ENCODE data around the gene COMMD1. TPM values are rescaled to one million over a fixed set of nuclear protein-coding genes. Genes with fewer than 3 reads are reported as not detected.
"Not testable (repeated sequence)": the region's sequence is repeated elsewhere in the genome, so short reads cannot be mapped to it uniquely, and the experiment has no call there.

Gene COMMD1
- total RNA-seq, 6 donors from 2014 or later = 27.0 to 59.7 (median 35.6) TPM

DNA sequence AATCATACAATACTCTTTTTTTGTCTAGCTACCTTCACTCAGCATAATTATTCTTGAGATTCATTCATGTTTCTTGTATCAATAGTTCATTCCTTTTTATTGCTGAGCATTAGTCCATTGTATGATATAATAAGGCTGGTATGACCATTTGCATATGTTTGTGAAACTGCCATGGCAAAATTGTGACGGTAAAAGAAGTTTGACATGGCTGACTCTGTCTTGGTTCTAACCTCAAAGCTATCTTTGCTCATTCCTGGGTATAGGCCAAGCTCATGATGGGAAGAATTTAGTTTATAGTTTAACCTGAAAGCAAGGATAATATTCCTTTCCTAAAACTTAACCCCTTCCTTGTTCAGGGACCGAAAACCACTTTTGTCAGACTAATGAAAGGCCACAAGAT is 46.4 kb downstream of the COMMD1 start:
- ATAC-seq (ENCODE audit: low FRiP score in 2 of 2) (no peak), DNase-seq (no peak)
- Histone ChIP-seq H3K27ac (no peak overlapping the region), H3K4me1 (peaks cover 0 to 11% (median 4%) of the 10 kb centered on the region in 4 donors), H3K36me3 (no peaks in the 10 kb centered on the region), H3K27me3 (no peaks in the 10 kb centered on the region), H3K4me3 (no peak overlapping the region), H3K9me3 (no peaks in the 10 kb centered on the region)
- 83 to 93% methylated on average over 2 of the region's 2 CpGs for WGBS, 2 donors
- TF ChIP-seq POLR2AphosphoS5 (IDR thresholded peaks at IDR 0.05) (no peak), EP300 (IDR thresholded peaks at IDR 0.05) (no peak), POLR2A (IDR thresholded peaks at IDR 0.05) (no peak)
- TF ChIP-seq, protein P1, sequence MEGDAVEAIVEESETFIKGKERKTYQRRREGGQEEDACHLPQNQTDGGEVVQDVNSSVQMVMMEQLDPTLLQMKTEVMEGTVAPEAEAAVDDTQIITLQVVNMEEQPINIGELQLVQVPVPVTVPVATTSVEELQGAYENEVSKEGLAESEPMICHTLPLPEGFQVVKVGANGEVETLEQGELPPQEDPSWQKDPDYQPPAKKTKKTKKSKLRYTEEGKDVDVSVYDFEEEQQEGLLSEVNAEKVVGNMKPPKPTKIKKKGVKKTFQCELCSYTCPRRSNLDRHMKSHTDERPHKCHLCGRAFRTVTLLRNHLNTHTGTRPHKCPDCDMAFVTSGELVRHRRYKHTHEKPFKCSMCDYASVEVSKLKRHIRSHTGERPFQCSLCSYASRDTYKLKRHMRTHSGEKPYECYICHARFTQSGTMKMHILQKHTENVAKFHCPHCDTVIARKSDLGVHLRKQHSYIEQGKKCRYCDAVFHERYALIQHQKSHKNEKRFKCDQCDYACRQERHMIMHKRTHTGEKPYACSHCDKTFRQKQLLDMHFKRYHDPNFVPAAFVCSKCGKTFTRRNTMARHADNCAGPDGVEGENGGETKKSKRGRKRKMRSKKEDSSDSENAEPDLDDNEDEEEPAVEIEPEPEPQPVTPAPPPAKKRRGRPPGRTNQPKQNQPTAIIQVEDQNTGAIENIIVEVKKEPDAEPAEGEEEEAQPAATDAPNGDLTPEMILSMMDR (IDR thresholded peaks at IDR 0.05) = no peak

DNA sequence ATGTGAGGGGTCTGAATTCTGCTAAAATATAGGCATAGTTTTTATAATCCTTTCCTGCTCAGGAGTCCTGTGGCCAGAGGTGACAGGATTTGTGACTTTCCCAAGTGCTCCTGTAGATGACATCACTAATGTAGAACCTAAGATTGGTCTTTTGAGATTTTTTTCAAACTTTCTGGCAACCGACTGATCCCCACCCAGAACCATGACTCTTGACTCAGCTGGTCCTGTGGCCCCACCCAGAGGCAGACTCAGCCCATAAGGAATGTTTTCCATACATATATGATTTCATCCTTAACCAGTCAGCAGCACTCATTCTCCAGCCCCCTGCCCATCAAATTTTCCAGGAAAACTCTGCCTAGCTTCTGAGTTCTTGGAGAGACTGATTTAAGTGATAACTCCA is 46.8 kb downstream of the COMMD1 start:
- Histone ChIP-seq H3K4me1 (peaks cover 0 to 11% (median 4%) of the 10 kb centered on the region in 4 donors), H3K4me3 (no peak overlapping the region), H3K36me3 (no peaks in the 10 kb centered on the region), H3K27ac (no peak overlapping the region), H3K27me3 (no peaks in the 10 kb centered on the region), H3K9me3 (no peaks in the 10 kb centered on the region)
- TF ChIP-seq POLR2A (IDR thresholded peaks at IDR 0.05) (no peak), EP300 (IDR thresholded peaks at IDR 0.05) (no peak), POLR2AphosphoS5 (IDR thresholded peaks at IDR 0.05) (no peak)
- TF ChIP-seq, protein P1 (IDR thresholded peaks at IDR 0.05) = no peak
- DNase-seq (no peak), ATAC-seq (ENCODE audit: low FRiP score in 2 of 2) (no peak)
- WGBS, 2 donors = 100% methylated on average over 1 of the region's 1 CpG

DNA sequence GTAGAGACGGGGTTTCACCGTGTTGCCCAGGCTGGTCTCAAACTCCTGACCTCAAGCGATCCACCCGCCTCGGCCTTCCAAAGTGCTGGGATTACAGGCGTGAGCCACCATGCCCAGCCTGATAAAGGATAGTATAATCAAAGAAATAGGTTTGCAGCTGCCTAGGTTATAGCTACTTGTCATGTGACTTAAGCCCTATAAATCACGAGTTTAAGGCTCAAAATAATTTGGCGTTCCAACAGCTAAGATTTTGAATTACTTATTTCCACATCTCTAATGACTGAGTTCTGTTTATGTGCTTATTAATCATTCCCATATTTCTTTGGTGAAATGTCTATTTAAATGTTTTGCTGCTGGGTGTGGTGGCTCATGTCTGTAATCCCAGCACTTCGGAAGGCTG is 49.4 kb downstream of the COMMD1 start:
- not testable (repeated sequence) for H3K4me3 ChIP-seq; H3K9me3 ChIP-seq; H3K4me1 ChIP-seq; H3K27ac ChIP-seq; H3K36me3 ChIP-seq; ATAC-seq (ENCODE audit: low FRiP score in 2 of 2); DNase-seq; H3K27me3 ChIP-seq
- 92 to 97% methylated on average over 9 of the region's 9 CpGs for WGBS, 2 donors

DNA sequence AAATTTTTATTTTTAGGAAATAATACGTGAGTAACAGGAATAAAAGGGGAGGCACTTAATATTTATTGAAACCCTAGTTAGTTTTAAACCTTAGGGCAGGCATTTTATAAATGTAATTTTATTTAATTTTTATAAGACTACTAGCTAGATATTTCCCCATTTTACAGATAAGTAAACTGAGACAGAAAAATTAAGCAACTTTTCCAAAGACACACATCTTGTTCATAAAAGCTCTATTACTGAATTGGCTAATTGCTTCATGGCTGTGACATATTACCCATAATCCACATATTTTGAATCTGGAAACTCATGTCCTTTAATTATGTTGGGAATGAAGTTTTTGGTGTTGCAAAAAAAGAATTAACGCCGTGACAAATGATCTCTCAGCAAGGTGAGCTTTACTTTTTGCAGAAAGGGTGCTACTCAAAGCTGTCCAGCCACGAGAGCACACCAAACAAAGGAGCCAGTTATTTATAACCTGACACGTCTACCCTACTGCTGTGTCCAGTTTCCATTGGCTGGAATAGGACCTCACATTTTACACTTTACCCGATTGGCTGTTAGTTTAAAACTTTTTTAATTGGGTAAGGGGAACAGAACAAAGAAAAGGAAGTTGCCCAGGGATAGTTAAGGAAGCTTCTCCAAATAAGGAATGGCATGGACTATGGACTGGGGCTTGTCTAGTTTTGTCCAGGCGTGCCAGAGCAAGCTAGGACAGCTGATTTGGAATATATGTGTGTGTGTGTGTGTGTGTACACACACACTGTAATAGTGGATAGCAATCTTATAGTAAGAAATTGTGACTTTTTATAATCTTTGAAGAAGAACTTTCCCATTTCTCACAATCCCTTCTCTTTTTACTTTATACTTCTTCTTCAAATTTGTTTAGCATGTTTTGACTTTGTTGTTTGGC is 54.2 kb downstream of the COMMD1 start:
- Histone ChIP-seq H3K36me3 (no peaks in the 10 kb centered on the region), H3K4me1 (no peaks in the 10 kb centered on the region), H3K27ac (no peak overlapping the region), H3K9me3 (no peaks in the 10 kb centered on the region), H3K4me3 (no peak overlapping the region), H3K27me3 (no peaks in the 10 kb centered on the region)
- WGBS, 2 donors = 91 to 93% methylated on average over 7 of the region's 7 CpGs
- TF ChIP-seq POLR2AphosphoS5 (IDR thresholded peaks at IDR 0.05) (no peak), POLR2A (IDR thresholded peaks at IDR 0.05) (no peak), EP300 (IDR thresholded peaks at IDR 0.05) (no peak)
- TF ChIP-seq, protein P1 (IDR thresholded peaks at IDR 0.05) = no peak
- no peak for DNase-seq
- no peak for ATAC-seq (ENCODE audit: low FRiP score in 2 of 2)

DNA sequence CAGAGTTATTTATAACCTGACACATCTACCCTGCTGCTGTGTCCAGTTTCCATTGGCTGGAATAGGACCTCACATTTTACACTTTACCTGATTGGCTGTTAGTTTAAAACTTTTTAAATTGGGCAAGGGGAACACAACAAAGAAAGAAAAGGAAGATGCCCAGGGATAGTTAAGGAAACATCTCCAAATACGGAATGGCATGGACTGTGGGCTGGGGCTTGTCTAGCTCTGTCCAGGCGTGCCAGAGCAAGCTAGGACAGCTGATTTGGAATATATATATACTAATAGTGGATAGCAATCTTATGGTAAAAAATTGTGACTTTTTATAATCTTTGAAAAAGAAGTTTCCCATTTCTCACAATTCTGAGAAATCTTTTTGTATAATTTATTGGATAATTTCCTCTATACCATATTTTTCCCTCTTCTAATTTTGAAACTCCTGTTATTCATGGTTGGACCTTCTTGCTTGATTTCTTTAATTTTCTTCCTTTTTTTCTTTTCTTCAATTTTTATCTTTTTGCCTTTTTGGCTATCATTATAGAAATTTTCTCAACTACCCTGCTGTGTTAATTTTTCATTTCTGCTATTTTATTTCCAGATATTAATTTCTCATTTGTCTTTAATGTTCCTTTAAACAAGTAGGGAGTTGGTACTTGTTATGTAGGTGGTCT is 55.9 kb downstream of the COMMD1 start:
- H3K36me3 ChIP-seq = no peaks in the 10 kb centered on the region

More for the DNA sequence above, 55.9 kb downstream of the COMMD1 start:
- Histone ChIP-seq H3K9me3 (no peaks in the 10 kb centered on the region), H3K4me1 (no peaks in the 10 kb centered on the region), H3K27ac (no peak overlapping the region), H3K4me3 (no peak overlapping the region), H3K27me3 (no peaks in the 10 kb centered on the region)
- no peak for DNase-seq
- TF ChIP-seq POLR2A (IDR thresholded peaks at IDR 0.05) (no peak), EP300 (IDR thresholded peaks at IDR 0.05) (no peak), POLR2AphosphoS5 (IDR thresholded peaks at IDR 0.05) (no peak)
- TF ChIP-seq, protein P1 (IDR thresholded peaks at IDR 0.05) = no peak
- WGBS, 2 donors = 95 to 96% methylated on average over 2 of the region's 2 CpGs
- no peak for ATAC-seq (ENCODE audit: low FRiP score in 2 of 2)
